Fibroblast of skin of scalp (primary cell): ENCODE results near the gene CORO6.
A peak's percentile ranks its signal among the peaks of the same experiment; 100 is the strongest.

ENCODE experiments used
- DNase-seq: peaks from one replicate; pipeline ENCODE4 v3.0.0-alpha.2; 2013

CORO6 gene

GRCh38 chr17:29630630-29631193 is 8.0 kb upstream of the CORO6 start:
- no peak for DNase-seq

- no peak for DNase-seq
These were observed 7.1 kb upstream of the CORO6 start for GRCh38 chr17:29629839-29630238.

DNA sequence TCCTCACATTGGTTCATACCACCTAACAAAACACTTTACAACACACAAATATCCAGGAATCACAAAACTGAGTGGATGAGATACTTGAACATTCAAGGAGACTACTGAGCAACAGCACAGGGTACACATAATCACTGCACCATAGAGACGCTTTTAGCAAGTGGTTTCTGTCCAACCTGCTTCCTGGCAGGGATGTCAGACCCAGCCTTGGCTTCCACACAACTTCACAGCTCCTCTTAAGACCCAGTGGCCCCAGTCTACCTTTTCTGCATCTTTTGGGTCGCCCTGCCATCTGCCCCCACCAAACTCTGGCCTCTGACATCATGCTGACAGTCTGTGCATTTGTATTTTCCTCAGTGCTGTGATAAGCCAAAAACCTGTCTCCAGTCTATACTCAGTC is 5.9 kb upstream of the CORO6 start:
- DNase-seq: no peak

DNA sequence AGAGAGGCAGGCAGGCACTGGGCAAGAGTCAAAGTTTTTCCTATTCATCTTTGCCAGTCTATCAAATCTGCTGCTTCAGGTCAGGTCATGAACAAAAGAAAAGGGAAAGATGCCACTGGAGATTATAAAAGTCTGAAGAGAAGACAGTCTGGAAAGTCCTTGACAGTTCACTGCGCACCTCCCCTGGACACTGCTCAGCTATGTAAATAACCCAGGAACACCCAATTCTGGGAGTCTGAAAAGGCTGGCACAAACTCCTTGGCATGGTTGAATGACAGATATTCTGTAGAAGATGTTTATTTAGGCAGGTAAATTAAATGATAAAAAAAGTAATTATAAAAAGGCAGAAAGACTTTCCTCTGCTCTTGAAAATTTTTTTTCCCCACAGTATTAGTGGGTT is 5.2 kb upstream of the CORO6 start:
- no peak for DNase-seq

DNA sequence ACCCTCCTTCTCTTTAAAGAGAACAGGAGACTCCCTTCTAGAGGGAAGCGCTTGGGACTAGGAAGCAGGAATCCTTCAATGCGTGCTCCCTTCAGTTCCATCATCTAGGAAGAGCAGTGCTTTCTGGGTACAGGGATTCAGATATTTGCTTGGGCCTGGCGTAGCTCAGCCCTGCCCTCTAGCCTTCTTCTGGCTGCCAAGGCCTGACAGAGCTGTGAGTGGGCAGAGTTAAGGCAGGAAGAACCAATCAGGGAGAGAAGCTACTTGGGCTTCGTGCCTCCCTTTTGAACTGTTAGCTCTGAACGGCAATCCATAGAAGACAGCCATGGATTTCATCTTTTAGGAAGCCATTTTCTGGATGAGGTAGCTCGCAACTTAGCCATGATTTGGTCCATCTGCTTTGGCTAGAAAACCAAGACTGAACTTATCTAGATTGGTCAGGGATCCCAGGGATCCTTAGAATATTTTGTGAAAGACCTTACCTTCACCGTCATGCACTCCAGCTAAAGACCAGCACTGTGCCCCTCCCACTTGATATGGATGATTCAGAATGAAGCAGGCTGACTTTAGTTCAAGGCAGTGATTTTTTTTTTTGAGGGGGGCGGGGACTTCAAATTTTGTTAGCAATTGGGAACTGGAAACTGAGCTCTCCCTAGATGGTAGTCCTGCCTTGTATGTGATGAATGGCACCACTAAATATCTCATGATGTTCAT is 2.5 kb upstream of the CORO6 start:
- DNase-seq: peak; percentile 60

DNA sequence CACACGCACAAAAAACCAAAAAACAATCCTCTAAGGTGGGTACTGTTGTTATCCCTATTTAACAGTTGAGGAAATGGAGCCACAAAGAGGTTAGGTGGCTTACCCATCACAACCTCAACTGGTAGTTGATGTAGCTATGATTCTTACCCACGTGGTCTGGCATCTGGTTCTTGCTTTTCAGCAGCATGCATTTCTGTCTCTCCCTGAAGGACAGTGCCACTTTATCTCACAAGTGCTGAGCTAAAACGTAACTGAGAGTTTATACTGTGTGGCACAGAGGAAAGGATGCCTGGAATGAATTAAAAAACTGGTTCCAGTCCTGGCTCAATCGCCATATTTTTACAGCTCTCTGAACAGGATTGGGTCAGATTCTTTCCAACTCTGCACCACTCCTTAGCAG is 1.9 kb upstream of the CORO6 start:
- no peak for DNase-seq

DNA sequence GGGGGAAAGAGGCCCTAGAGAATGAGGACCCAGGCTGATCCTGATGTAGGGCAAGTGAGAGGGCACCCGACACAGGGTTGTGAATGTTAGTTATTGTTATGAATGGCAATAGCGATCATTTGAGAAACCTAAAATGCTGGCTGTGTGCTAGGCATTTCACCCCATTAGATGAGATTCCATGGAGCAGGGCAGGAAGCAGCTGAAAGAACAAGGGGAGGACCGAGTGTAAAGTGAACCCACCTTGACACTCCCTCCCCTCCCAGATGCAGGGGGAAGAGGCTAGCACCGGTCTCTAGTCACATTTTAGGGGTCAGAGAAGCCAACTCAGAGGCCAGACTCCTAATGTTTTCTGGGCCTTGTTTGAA is 553 bp upstream of the CORO6 start:
- DNase-seq: no peak

GRCh38 chr17:29621751-29622194 is 939 bp downstream of the CORO6 start:
- DNase-seq: peak; percentile 29

GRCh38 chr17:29620779-29621500 is 1.8 kb downstream of the CORO6 start:
- no peak for DNase-seq

DNA sequence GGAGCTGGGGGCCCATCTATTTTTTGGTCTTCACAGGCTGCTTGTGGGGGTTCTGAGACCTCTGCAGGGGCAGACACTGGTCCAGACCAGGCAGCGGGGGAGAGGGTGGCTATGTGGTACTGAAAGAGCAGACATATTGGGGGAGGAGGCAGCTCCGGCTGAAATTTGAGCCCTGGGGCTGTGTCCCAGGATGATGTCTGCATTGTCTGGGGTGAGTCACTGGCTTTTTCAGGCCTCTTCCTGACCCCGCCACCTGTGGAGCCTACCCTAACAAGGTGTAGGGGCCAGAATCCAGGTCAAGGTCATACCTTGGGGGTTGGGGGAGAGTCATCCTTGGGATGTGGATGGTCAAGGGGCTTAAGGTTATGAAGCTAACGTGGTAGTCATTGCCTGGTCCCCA is 2.4 kb downstream of the CORO6 start:
- DNase-seq: peak; percentile 38

DNA sequence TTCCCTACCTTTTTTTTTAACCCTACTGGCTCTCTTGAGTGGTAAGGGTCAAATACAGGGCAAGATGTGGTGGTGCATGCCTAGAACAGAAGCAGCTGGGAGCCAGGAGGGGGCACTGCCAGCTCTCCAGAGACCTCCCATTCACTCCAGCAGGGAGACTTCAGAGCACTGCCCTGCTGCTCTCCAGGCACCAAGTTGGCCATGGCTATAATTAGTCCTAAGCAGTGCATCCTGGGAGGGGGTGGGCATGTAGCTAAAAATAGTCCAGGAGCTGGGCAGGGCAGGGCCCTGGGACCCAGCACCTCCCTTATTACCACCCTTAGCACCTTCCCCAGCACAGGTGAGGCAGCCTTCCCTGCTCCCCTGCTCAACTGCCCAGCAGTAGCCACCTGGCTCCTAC is 3.5 kb downstream of the CORO6 start:
- DNase-seq: peak; percentile 51

DNA sequence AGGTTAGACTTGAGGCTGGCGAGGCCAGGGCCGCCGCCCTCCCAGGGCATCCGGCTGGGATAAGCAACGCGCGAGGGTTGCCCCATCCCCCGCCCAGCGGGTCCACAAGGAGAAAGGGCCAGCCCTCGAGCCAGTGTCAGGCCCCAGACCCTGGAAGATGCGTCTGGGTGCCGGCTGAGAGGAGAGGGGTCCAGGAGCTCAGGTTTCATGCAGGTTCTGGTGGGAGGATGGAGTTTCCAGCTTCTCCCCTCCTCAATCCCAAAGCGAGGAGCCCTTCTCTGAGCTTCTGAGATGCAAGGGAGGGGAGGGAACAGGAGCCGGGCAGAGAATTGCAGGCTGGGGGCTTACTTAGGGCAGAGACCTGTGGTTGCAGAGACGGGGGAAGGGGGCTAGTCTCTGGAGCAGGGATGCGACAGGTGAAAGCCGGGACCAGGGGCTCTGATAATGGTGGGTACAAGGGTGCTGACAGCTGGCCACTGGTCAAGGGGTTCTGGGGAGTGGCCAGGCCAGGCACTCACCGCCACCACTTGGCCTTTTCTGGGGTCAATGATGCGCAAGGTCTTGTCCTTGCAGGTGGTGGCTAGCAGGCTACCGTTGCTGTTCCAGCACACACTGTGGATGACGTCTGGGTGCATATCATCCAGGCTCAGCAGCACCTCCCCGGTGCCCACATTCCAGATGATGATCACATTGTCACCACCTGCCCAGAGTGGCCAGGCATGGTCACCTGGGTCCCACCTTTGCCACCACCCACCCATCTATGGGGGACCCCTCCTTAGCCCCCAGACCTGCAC is 4.2 kb downstream of the CORO6 start:
- DNase-seq: no peak

DNA sequence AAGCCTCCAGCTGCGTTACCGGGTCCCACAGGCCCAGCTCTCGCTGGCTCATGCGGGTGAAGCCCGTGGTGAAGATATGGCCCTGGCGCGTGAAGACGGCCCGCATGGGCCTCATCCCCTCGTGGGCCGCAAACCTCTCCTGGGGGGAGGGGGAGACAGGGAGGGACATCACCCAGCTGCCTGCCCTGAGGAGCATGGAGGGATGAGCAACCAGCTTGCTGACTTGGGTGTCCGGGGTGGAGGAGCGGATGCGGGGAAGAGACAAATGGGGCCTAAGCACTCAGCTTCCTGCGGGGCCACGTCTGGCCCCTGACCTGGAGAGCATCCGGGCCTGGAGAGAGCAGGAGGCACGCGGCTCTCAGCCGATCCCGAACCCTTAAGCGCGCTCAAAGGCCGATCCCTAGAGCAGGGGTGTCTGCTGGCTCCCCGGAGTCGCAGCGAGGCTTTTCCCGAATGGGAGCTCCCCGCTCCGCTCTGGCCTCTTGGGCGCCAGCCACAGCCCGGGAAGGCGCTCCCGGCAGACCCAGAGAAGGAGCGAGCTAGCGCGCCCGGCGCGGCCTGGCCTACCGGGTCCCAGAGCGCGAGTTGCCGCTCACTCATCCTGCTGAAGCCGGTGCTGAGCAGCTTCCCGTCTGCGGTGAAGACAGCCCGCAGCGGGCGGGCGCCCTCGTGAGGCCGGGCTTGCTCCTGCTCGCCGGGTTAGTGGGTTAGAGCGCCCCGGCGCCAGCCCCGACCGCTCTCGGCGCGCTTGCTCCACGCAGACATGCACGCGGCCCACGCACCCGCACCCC is 5.0 kb downstream of the CORO6 start:
- DNase-seq: peak; percentile 71

GRCh38 chr17:29617125-29617480 is 5.6 kb downstream of the CORO6 start:
- peak; percentile 80 for DNase-seq

- DNase-seq: no peak
These were observed 6.2 kb downstream of the CORO6 start for GRCh38 chr17:29616300-29617048.

- peak; percentile 83 for DNase-seq
These were observed 7.0 kb downstream of the CORO6 start for GRCh38 chr17:29615492-29616299.

- DNase-seq: peak; percentile 27
These were observed 7.7 kb downstream of the CORO6 start for GRCh38 chr17:29615048-29615385.

DNA sequence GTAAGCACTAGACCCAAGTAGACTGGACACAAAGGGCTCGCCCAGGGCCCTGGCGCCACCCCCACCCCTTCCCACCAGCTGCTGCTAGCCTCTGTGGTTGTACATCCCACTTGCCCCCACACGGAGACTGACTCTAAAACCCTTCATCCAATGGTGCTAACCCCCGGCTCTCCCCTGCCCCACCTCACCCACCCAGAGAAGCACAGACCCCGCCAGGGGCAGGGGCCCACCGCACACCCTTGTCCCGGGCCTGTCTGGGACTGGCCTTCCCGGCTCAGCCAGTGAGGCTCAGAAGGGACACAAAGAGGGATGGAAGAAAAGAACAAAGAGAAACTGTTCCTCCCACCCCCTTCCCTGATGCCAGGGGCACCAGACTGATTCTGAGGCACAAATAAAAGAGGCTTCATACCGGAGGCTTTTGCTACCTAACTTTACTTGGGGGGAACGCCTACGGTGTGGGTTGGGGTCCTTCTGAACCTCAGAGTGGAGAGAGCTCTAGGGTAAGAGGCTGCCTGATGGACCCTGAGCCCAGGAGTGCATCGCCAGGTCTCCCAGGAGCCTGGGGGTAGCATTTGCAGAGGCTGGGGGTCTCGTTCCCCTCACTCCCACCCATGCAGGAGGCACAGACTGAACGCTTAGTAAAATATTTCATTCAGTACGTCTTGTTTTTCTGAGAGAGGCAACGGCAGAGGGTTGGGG is 8.2 kb downstream of the CORO6 start:
- DNase-seq: no peak

- no peak for DNase-seq
These were observed 8.9 kb downstream of the CORO6 start for GRCh38 chr17:29613856-29614255.

DNA sequence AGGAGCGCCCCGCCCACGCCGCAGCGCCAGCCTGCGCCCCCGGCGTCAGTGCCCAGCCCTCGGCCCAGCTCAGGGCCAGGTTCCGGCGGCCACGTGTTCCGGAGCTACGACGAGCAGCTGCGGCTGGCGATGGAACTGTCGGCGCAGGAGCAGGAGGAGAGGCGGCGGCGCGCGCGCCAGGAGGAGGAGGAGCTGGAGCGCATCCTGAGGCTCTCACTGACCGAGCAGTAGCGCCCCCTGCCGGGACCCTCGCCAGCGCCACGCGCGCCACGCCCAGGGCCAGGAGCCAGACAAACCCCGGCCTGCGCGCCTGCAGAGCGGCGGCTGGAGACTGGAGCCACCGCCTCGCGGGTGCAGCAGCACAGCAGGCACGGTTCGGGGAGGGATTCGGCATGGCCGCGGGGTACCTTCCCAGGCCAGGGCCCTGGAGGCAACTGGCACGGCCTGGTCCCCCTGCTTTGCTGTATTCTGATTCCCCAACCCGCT is 9.3 kb downstream of the CORO6 start:
- DNase-seq: peak; percentile 89
